Bronchial epithelial cell (primary cell): ENCODE results near the gene SHC4. TPM values are rescaled to one million over a fixed set of nuclear protein-coding genes. Genes with fewer than 3 reads are reported as not detected.

Experiments used
- DNase-seq: peaks from one replicate; pipeline ENCODE4 v3.0.0-alpha.2; 2010; ENCODE audit warnings: low read depth
- FAIRE-seq: peaks from 2 replicates; lab custom pipeline; 2011; peaks lifted over from hg19 to GRCh38; lab: Jason Lieb, UNC
- H3K27me3 ChIP-seq: 2 replicates; pipeline ENCODE4 v1.5.1; 2011; ENCODE audit warnings: low read length; ENCODE audit not compliant: control insufficient read depth, insufficient read depth
- H3K36me3 ChIP-seq: 2 replicates; pipeline ENCODE4 v1.5.1; 2011; ENCODE audit warnings: low read length; ENCODE audit not compliant: control insufficient read depth, insufficient read depth
- H3K4me3 ChIP-seq: 2 replicates; pipeline ENCODE4 v1.5.1; 2011; ENCODE audit warnings: mild to moderate bottlenecking, low read depth, low read length, control low read depth
- CTCF ChIP-seq: IDR thresholded peaks from 2 replicates; pipeline ENCODE4 v1.5.1; 2011; ENCODE audit warnings: mild to moderate bottlenecking, moderate library complexity, low read length, control low read depth, inconsistent platforms; ENCODE audit not compliant: insufficient read depth, severe bottlenecking
- total RNA-seq: library from RNA; depleted of rRNA; stranded (reverse); fragments of >200 nt; gene quantifications from 2 replicates; pipeline ENCODE4 v1.2.1, GENCODE V29; 2014

SHC4 gene
- total RNA-seq, 1 donor from 2014 or later: under 0.01 TPM

GRCh38 chr15:48888836-48889235 lies 74.9 kb downstream of the SHC4 start:
- H3K27me3 ChIP-seq: no peaks in the 10 kb centered on the region
- no peak for DNase-seq
- H3K4me3 ChIP-seq: no peak overlapping the region
- FAIRE-seq: no peak
- no peaks in the 10 kb centered on the region for H3K36me3 ChIP-seq
- TF ChIP-seq CTCF: no peak

- DNase-seq: no peak
- Histone ChIP-seq H3K36me3 (no peaks in the 10 kb centered on the region), H3K27me3 (no peaks in the 10 kb centered on the region), H3K4me3 (no peak overlapping the region)
- no peak for FAIRE-seq
- TF ChIP-seq CTCF: no peak
Measured at GRCh38 chr15:48888191-48888590, 75.5 kb downstream of the SHC4 start.

GRCh38 chr15:48887144-48887543 lies 76.6 kb downstream of the SHC4 start:
- Histone ChIP-seq H3K27me3 (no peaks in the 10 kb centered on the region), H3K36me3 (no peaks in the 10 kb centered on the region), H3K4me3 (no peak overlapping the region)
- TF ChIP-seq CTCF: no peak
- FAIRE-seq (no peak), DNase-seq (peak; percentile 60)

- no peak for TF ChIP-seq CTCF
- H3K4me3 ChIP-seq: no peak overlapping the region
- no peak for FAIRE-seq
- H3K36me3 ChIP-seq: no peaks in the 10 kb centered on the region
- H3K27me3 ChIP-seq: no peaks in the 10 kb centered on the region
- DNase-seq: no peak
Measured at GRCh38 chr15:48883699-48884098, 80.0 kb downstream of the SHC4 start.

- Histone ChIP-seq H3K4me3 (no peak overlapping the region), H3K36me3 (no peaks in the 10 kb centered on the region), H3K27me3 (no peaks in the 10 kb centered on the region)
- no peak for TF ChIP-seq CTCF
- FAIRE-seq: no peak
- DNase-seq: no peak
Measured at GRCh38 chr15:48880070-48880634, 83.6 kb downstream of the SHC4 start.
